NCI-H2196 (cell line): Measurements from ENCODE around the gene RBFA.
A peak's percentile ranks its signal among the peaks of the same experiment; 100 is the strongest.
"Not testable (repeated sequence)": the region's sequence is repeated elsewhere in the genome, so short reads cannot be mapped to it uniquely, and the experiment has no call there.

ENCODE experiments used
- DNase-seq: peaks from one replicate; lab custom pipeline; 2025; ENCODE audit not compliant: unreplicated experiment; lab: John Stamatoyannopoulos, UW

Gene RBFA

DNA sequence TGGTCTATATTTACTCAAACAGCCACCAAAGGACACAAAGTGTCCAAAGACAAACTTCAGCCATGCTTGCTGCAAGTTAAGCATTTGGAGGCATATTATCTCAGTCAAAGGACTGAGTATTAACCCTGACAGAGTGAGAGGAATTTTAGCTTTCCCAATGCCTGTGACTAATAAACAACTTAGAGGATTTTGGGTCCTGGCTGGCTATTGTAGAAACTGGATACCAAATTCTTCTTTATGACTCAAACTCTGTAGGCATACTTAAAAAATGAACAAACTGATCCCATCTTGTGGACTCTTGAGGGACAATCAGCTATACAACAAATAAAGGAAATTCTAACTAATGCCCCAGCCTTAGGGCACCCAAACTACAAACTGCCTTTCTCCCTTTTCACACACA lies 6.5 kb upstream of the RBFA start:
- not testable (repeated sequence) for DNase-seq

DNA sequence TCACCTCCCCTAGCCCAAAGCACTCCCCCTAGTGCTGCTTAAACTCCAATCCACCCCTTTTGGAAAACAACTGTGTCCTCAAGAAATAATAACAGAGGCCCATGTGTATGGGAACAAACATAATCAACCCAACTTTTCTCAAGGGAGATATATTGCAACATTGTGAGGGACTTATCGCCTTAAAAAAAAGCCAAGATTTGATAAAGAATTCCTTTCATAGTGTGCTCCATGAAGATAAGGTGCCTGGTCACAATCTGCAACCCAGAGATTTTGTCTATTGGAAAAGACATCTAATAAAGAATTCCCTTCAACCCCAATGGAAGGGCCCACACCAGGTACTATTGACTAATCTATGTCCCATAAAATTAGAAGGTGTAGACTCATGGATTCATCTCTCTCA lies 4.5 kb upstream of the RBFA start:
- DNase-seq: no peak

DNA sequence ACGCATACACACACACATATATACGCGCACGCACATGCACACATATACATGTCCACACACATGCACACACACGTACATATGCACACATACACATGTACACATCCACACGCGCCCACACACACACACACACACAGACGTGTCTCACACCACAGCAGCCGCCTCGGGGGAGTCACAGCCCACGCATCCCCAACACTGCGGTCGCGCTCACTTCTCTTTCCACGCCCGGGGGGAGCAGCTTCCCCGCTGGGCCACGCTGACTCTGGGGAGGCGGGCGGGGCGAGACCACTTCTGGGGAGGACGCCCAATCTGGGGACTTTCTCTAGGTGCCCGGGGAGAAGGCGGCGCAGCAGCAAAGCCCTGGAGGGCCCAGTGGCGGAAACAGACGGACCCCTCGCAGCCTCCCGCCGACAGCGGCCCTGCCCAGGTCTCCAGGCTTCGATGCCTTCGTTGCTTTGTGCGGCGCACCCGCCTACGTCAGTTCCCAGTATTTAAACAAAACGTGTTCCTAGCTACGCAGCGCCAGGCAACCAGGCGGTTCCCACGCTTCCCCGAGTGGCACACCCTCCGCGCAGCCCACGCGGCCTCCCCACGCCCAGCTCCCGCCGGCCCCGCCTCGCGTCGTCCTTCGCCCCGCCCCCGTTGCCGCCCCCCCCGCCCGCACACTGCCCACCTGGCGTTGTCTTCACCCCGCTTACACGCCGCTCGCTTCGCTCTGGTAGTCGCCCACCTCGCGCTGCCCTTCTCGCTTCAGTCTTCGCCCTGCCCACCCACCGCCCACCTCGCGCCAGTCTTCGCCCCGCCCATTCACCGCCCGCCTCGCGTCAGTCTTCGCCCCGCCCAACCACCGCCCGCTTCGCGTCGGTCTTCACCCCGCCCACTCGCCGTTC lies 810 bp upstream of the RBFA start:
- DNase-seq: no peak

DNA sequence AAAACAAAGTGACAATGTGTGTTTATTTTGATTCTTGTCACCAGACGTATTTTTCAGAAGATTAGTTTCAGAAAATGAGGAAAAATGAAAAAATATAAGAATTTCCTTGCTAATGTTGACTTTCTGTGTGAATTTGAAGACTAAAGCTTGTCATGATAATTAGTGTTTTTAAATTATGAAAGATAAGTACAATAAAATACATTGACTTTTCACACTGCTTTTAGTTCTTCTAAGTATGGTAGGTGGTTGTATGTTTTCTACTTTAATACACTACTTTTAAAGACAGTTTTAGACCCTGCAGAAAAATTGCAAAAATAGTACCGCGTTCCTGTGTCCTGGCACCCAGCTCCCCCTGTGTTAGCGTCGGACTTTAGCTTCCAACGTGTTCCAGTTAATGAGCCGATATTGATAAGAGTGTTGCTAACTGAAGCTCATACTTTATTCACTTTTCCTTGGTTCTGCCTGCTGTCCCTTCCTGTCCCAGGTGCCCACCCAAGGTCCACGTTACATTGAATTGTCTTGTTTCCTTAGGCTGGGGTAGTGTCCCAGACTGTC lies 695 bp downstream of the RBFA start:
- no peak for DNase-seq

DNA sequence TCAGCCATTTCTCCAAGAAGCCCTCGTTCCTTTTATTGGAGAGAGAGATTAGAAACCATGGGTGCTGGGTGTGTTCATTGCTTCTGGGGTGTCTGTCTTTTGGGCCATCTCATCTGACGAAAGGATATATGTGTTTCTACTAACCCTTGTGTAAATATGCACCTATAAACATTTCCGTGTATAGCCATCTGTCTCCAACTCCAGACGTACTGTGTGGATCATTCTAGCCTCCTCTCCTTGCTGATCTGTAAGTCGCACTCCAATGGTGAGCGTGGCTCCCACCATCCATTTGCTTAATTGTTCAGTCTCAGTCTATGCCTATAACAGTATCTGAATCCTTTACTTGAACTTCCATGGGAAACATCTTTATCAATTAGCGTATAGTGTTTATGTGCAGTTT lies 1.8 kb downstream of the RBFA start:
- no peak for DNase-seq

DNA sequence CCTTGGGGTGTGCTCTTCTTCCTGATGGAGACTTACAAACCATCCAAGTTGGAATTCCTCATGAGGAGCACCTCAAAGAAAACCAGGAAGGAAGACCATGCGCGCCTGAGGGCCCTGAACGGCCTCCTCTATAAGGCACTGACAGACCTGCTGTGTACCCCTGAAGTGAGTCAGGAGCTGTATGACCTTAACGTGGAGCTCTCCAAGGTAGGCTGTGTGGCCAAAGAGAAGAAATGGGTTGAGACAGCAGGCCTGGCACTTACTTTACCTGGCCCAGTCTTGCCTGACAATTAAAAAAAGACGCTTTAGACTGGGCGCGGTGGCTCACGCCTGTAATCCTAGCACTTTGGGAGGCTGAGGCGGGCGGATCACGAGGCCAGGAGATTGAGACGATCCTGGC lies 3.1 kb downstream of the RBFA start:
- DNase-seq: no peak

DNA sequence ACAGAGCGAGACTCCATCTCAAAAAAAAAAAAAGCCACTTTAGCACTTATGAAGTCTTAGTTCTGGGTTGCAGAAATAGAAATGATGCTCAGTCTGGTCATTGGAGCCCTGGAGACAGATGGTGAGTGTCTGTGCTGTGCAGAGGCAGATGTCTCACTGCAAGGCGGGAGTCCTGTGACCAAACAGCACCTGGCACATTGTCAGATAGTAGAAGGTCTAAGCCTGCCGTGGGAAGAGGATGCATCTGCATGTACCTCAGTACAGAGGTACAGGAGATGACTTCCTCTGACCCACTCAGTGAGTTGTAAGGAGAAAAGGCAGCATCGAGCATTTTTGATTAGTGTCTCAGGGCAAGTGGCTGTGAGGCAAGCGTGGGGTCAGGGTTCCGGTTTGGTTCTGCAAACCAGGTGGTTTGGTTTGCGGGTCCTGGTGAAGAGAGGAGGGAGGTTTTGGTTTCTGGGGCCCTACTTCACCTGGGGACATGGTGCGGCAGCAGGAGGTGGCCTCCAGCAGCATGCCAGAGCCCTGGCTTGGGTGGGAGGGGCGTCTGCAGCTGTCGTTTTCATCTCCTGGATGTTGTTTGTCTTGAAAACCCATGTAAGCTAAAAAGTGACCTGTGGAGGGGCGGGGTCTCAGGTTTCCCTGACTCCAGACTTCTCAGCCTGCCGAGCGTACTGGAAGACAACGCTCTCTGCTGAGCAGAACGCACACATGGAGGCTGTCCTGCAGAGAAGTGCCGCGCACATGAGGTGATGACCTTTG lies 3.8 kb downstream of the RBFA start:
- DNase-seq: no peak

DNA sequence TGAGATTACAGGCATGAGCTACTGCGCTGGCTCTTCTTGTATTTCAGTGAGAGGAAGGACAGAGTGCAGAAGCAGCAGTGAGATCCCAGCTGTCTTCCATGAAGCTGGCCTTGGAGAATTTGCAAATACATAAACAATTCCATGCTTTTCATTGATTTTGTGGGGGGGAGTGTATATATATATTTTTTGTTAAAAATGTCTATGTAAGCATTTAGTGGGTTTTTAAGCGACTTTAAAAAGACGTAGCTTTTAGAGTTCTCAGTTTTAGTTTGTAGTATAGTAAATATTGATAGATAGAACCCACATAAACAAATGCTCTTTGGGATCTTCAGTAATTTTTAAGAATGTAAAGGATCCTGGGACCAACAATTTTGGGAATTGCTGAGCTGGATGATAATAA lies 6.3 kb downstream of the RBFA start:
- no peak for DNase-seq

DNA sequence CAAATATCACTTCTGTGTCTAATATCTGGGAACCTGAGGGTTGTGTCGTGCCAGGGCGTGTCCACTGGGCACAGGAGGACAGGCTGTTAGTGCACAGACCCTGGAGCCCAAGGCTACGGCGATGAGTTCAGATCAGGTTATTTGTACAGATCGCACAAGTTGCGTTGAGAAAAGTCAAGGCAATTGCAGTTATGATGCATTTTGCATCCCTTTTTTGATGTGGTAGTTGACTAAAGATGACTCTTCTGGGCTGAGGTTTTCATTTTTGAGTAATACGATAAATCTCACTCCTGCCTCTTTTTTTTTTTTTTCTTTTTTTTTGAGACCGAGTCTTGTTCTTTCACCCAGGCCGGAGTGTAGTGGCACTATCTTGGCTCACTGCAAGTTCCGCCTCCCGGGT lies 7.2 kb downstream of the RBFA start:
- DNase-seq: no peak

DNA sequence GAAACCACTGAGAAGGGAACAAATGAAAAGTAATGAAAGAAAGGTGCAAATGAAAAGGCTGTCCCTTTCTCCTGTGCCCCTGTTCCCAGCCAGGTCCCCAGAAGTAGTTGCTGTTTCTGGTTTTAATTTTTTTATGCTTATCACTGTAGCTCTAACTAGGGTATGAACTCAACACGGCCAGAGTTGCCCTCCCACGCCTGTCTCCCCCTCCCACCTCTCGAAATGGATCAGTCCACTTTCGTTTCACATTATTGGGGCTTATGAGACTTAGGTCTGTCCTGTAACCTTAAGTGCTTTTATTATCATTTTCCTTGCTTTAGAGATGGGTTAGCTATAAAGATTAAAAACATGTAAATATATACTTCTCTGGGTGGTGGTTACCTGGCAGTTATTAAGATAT lies 8.6 kb downstream of the RBFA start:
- DNase-seq: no peak

DNA sequence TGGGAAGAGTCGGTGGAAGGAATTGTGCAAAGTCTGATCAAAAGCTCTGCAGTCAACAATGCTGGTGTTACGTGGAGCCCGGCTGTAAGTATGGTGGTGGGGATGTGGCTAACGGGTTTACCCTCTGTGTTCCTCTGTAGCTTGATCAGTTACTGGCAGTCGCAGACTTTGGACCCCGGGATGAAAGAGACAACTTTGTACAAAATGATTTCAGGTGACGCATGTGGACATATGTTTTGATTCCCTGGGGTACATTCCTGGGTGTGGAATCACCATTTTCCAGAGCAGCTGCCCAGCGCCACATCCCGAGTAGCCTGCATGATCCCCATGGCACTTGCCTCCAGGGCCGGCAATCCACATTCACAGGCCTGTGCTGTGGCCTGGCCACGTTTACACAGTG lies 9.8 kb downstream of the RBFA start:
- no peak for DNase-seq

DNA sequence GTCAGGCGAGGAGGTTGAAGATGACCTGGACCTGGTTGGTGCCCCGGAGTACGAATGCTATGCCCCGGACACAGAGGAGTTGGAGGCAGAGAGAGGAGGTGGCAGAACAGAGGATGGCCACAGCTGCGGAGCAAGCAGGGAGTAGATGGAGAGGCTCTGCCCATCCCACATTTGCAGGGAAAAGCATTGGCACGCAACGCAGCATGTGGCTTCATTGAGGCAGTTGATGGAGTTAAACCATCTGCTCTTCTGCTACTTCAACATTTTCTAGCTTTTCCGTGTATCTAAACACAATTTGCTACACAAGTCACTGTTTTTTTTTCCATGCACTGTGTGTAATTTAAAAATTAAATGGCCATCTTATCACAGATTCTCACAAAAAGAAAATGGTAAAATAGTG lies 11.8 kb downstream of the RBFA start:
- no peak for DNase-seq

DNA sequence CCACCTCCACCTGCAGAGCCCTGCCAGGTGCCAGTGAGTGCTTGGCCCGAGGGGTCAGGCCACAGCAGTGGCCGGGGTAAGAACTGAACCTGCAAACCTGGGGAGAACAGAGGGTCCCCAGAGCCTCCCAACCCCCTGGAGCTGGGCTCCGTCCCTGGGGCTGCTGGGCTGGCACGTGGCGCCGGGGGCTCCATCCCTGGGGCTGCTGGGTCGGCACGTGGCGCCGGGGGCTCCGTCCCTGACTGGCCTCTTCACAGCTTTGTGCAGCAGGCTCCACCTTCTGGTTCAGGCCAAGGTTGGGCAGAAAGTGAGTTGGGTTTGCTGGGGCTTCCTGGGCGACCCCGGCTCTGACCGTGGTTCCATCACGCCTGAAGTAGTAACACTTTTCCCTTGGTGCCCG lies 12.2 kb downstream of the RBFA start:
- no peak for DNase-seq

DNA sequence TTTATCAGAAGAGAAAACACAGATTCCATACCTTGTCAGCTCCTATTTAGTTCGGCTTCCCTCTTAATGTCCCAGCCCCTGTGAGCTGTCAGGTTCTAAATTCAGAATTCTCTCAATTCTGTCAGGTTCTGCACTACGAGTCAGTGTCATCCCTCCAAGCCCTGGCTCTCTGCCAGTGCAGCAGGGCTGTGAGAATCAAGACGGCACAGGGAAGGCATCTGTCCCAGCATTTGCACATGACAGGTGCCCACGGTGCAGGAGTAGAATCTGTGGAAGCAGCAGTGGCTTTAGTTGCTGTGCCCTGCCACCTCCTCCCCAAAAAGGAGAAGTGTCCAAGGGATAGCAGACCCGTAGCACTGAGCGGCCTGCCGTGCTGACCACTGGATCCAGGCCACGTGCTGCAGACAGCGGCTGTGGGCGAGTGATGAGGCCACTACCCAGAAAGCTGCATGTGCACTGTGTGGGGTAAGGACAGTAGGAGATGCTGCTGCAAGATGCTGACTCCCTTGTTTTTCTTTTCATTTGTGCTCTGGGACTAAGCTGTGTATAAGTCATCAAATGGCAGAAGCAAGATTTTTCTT lies 12.8 kb downstream of the RBFA start:
- DNase-seq: peak; percentile 5

DNA sequence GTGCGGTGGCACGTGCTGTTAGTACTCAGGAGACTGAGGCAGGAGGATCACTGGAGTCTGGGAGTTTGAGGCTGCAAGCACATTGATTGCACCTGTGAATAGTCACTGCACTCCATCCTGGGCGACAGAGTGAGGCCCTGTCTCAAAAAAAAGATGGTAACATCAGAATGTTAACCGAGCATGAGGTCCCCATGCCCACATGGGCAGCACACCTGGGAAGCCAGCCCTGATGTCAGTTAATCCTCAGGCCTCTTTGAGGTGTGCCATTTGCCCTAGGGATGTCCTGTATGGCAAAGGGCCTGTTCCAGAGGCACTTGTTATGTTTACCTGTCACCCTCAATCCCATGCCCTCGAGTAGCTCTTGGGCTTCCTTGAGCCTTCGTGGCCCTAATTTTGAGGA lies 16.6 kb downstream of the RBFA start:
- DNase-seq: no peak

DNA sequence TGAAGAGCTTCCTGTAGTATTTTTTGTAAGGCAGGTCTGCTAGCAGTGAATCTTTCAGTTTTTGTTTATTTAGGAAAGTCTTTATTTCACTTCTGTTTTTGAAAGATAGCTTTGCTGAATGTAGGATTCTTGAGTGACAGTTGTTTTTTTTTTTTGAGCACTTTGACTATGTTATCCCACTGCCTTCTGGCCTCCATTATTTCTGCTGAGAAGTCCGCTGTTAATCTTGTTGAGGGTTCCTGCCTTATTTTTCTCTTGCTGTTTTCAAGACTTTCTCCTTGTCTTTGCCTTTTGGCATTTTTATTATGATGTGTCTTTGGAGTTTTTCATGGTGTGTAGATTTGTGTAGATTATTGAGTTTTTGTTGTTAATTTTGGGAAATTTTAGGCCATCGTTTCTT lies 21.9 kb downstream of the RBFA start:
- DNase-seq: no peak

DNA sequence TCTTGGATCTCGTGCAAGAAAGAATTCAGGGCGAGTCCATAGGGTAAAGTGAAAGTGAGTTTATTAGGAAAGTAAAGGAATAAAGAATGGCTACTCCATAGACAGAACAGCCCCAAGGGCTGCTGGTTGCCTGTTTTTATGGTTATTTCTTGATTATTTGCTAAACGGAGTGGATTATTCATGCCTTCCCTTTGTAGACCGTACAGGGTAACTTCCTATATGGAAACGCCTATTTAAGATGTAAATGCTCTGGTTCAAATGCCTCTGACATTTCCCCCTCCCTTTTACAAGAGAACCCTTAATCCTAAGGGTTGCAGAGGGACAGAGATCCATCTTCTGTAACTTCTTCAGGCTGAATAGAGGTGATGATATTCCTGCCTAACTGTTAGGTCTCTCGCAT lies 25.7 kb downstream of the RBFA start:
- no peak for DNase-seq

DNA sequence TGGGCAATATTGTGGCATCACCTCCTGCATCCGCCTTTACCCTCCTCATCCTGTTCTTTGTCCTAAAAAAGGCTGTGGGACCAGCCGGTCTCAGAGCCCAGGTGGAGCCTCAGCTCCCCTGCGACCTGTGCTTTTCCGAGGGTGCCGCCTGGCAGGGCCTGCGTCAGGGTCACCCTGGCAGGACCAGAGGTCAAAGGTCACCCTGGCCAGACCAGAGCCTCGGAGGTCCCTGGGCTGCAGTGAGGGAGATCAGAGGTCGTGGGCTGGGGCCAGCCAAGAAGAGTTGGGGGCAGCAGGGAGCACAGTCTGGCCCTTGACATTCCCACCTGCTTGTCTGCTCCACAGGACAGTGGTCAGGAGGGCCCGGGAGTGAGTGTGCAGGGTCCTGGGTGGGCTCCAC lies 31.5 kb downstream of the RBFA start:
- no peak for DNase-seq

DNA sequence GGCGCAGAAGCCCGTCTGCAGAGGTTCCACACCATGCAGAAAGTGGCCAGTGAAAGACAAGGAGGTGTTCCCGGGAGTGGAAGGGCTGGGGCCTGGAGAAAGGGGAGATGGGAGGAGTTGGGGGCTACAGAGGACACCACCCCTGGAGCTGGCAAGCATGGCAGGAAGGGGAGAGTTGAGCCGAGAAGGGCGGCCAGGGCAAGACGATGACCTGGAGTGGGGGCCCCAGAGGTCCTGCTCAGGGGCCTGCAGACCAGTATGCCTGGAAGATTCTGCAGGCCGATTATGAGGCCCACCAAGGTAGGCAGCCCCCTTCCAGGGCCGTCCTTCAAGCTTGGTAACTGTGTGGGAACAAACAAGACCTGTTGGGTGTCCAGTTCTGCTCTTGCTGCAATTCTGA lies 33.1 kb downstream of the RBFA start:
- no peak for DNase-seq

DNA sequence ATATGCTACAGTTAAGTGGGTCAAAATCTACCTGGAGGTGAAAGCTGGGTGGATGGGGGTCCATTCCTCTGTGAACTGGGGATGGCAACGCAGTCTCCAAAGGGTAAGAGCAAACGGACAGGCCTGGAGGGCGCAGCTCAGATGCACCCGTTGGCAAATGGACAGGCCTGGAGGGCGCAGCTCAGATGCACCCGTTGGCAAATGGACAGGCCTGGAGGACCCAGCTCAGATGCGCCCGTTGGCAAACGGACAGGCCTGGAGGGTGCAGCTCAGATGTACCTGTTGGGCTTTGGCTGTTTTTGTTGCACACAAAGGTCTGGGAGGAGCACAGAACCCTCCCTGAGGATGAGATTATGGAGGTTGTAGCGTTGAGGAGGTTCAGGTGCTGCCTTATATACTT lies 33.7 kb downstream of the RBFA start:
- DNase-seq: no peak

DNA sequence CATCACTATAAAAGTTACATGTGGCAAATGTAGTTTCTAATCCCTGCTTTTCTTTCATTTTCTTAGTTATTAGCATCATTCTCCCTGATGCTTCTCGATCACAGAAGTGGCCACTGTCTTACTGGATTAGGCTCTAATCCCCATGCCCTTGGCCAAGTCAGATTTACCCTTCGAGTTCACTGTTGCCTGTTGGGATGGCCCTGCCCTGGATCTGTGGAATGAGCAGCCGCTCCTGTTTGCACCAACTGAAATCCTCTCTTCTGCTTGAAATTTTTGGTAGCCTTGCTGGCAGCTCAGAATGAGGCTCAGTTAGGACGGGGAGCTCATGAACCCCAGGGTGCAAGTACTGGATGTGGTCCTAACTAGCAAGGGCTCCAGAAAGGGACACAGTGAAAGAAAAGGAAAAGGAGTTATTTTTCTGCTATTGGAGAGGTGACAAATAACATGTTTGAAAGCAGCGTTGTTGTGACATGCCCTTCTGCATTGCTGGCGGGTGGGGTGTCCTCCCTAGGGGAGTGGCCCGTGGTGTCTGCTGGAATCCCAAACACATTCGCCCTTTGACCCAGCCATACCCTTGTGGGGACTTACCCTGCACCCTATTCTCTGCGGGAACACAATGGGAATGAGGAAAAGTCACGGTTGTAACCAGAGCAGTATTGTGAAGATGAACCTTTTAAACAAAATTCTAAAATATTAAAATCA lies 34.5 kb downstream of the RBFA start:
- DNase-seq: no peak
